MM.1S (cell line): Measurements from ENCODE around the gene FBXW11.

Experiments
- CTCF ChIP-seq: fragments of 300-600 bp; sonication (generic); IDR thresholded peaks from 2 replicates; pipeline ENCODE4 v1.5.1; 2016; ENCODE audit warnings: antibody characterized with exemption, low read length, mixed read lengths
- EZH2 ChIP-seq: fragments of 300-600 bp; sonication (generic); optimal IDR thresholded peaks from 2 replicates; pipeline ENCODE3; 2017; ENCODE audit warnings: low read depth, mild to moderate bottlenecking, antibody characterized with exemption, low read length, mixed read lengths

- no peak for TF ChIP-seq EZH2
- TF ChIP-seq CTCF, result no peak
These were observed 54.4 kb downstream of the FBXW11 start for GRCh38 chr5:171952021-171952420.
